ENCODE measurements around the gene ENOSF1. TPM values are rescaled to one million over a fixed set of nuclear protein-coding genes. Genes with fewer than 3 reads are reported as not detected.

Gene ENOSF1
- total RNA-seq, 4 donors from 2014 or later, result 77.6 to 191 (median 132) TPM

DNA sequence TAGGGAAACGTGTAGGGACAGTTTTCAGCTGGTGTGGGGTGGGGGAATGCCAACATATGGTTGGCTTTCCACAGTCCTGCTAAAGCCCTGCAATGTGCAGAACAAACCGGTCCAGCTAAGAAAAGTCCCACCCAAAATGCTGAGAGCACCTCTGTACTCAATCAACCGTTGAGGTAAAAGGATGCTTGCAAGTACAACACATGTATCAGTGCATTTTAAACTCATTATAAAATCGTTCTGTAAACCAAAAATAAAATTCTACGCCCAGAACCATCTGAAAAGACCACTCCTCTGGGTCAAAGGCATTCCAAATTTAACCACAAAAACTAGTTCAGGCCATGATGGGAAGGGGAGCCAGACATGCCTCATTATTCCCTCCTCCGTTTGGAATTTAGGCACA, 57.0 kb downstream of the ENOSF1 start:
- TF ChIP-seq POLR2A (IDR thresholded peaks at IDR 0.05), result no peak
- TF ChIP-seq, protein P1, sequence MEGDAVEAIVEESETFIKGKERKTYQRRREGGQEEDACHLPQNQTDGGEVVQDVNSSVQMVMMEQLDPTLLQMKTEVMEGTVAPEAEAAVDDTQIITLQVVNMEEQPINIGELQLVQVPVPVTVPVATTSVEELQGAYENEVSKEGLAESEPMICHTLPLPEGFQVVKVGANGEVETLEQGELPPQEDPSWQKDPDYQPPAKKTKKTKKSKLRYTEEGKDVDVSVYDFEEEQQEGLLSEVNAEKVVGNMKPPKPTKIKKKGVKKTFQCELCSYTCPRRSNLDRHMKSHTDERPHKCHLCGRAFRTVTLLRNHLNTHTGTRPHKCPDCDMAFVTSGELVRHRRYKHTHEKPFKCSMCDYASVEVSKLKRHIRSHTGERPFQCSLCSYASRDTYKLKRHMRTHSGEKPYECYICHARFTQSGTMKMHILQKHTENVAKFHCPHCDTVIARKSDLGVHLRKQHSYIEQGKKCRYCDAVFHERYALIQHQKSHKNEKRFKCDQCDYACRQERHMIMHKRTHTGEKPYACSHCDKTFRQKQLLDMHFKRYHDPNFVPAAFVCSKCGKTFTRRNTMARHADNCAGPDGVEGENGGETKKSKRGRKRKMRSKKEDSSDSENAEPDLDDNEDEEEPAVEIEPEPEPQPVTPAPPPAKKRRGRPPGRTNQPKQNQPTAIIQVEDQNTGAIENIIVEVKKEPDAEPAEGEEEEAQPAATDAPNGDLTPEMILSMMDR (IDR thresholded peaks at IDR 0.05), result no peak
- no peaks in the 10 kb centered on the region for H3K36me3 ChIP-seq
- H3K27me3 ChIP-seq, result no peaks in the 10 kb centered on the region
- H3K4me1 ChIP-seq, result peaks cover 0 to 6% (median 3%) of the 10 kb centered on the region in 4 donors
- H3K4me3 ChIP-seq, result no peak overlapping the region
- no peak overlapping the region for H3K27ac ChIP-seq
- no peaks in the 10 kb centered on the region for H3K9me3 ChIP-seq
- no peak for DNase-seq

DNA sequence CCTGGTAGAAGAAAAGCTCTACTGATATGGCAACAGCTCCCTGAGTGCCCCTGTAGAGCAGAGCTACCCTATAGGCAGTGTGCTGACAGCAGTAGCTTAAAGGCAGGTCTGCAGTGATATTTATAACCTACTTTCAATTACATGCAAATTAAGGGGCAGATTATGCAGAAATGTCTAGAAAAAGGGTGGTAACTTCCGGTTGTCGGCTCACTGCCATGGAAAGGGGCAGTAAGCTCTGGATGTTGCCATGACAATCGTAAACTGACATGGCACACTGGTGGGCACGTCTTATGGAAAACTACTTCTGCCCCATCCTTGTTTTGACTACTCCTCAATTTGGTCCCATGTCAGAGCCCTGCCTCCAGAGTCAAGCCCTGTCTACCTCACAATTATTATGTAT, 57.8 kb downstream of the ENOSF1 start:
- H3K36me3 ChIP-seq, result no peaks in the 10 kb centered on the region
- H3K27me3 ChIP-seq, result no peaks in the 10 kb centered on the region
- no peak overlapping the region for H3K4me3 ChIP-seq
- TF ChIP-seq, protein P1 (IDR thresholded peaks at IDR 0.05), result no peak
- no peak for TF ChIP-seq POLR2A (IDR thresholded peaks at IDR 0.05)
- H3K27ac ChIP-seq, result no peak overlapping the region
- peaks cover 0 to 6% (median 3%) of the 10 kb centered on the region in 4 donors for H3K4me1 ChIP-seq
- DNase-seq, result no peak
- no peaks in the 10 kb centered on the region for H3K9me3 ChIP-seq

DNA sequence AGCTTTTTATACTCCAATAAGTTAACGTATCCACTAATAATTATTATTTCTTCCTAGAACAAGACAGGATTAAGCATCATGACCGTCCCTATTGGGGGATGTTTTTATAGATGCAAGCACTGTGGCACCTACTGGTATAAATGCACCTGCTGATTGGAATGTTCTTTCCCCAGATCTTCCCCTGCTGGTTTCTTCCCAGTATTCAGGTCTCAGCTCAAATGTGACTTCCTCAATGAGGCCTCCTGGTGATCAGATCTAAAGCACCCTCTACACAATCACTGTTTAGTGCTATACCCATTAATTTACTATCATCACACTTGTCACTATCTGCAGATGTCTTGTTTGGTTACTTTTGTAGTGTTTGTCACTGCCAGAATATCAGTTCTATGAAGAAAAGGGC, 58.9 kb downstream of the ENOSF1 start:
- TF ChIP-seq POLR2A (IDR thresholded peaks at IDR 0.05), result no peak
- TF ChIP-seq, protein P1 (IDR thresholded peaks at IDR 0.05), result no peak
- H3K4me1 ChIP-seq, result peaks cover 0 to 2% (median under 1%) of the 10 kb centered on the region in 4 donors
- H3K27me3 ChIP-seq, result no peaks in the 10 kb centered on the region
- H3K4me3 ChIP-seq, result no peak overlapping the region
- no peaks in the 10 kb centered on the region for H3K9me3 ChIP-seq
- DNase-seq, result no peak
- no peaks in the 10 kb centered on the region for H3K36me3 ChIP-seq
- H3K27ac ChIP-seq, result no peak overlapping the region

DNA sequence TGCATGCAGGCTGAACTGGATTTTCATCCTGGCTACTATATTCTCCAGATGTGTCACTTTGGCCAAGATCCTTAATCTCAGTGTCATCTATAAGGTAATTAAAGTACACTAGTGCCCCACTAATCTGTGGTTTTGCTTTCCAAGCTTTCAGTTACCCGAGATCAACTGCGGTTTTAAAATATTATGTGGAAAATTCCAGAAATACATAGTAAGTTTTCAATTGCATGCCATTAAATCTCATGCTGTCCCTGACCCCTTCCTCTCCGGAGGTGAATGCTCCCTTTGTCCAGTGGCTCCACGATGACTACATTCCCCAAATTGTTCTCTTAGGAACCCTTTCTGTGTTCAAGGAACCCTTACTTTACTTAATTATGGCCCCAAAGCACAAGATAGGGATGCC, 60.3 kb downstream of the ENOSF1 start:
- no peak overlapping the region for H3K4me3 ChIP-seq

DNA sequence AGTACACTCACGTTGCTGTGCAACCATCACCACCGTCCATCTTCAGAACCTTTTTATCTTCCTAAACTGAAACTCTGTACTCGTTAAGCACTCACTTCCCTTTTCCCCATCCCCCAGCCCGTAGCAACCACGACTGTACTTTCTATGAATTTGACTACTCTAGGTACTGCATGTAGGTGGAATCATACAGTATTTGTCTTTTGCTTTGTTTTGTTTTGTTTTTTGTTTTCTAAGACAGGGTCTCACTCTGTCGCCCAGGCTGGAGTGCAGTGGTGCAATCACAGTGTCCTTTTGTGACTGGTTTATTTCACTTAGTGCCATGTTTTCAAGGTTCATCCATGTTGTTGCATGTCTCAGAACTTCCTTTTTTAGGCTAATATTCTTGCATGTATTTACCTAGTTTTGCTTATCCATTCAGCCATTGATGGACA, 62.0 kb downstream of the ENOSF1 start:
- no peaks in the 10 kb centered on the region for H3K36me3 ChIP-seq
- TF ChIP-seq, protein P1 (IDR thresholded peaks at IDR 0.05), result no peak
- no peak for TF ChIP-seq POLR2A (IDR thresholded peaks at IDR 0.05)
- no peak overlapping the region for H3K4me3 ChIP-seq
- no peak for DNase-seq
- no peaks in the 10 kb centered on the region for H3K27me3 ChIP-seq
- H3K27ac ChIP-seq, result no peak overlapping the region
- H3K9me3 ChIP-seq, result no peaks in the 10 kb centered on the region
- no peaks in the 10 kb centered on the region for H3K4me1 ChIP-seq

More for the DNA sequence above, 60.3 kb downstream of the ENOSF1 start:
- Histone ChIP-seq H3K27me3 (no peaks in the 10 kb centered on the region), H3K9me3 (no peaks in the 10 kb centered on the region), H3K36me3 (no peaks in the 10 kb centered on the region), H3K27ac (no peak overlapping the region), H3K4me1 (no peaks in the 10 kb centered on the region)
- TF ChIP-seq POLR2A (IDR thresholded peaks at IDR 0.05), result no peak
- TF ChIP-seq, protein P1 (IDR thresholded peaks at IDR 0.05), result no peak
- DNase-seq, result no peak

DNA sequence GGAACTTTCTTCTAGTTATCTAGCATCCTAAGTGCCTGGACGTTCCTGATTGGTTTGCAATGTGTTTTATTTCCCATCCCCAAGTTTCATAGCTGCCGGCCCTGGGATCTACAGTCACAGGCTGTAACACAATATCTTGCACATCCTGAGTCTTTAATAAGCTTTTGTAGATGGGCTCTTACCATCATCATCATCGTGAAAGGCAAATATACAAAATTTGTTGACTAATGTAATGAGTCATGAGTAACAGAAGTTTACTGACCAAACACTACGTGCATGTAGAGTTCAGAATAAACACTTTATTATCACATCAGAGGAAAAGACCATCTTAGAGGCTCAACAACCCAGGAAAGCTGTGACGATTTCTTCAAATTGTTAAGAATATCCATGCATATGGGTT, 63.1 kb downstream of the ENOSF1 start:
- no peaks in the 10 kb centered on the region for H3K9me3 ChIP-seq
- H3K27ac ChIP-seq, result no peak overlapping the region
- no peak for TF ChIP-seq POLR2A (IDR thresholded peaks at IDR 0.05)
- TF ChIP-seq, protein P1 (IDR thresholded peaks at IDR 0.05), result no peak
- no peak overlapping the region for H3K4me3 ChIP-seq
- no peaks in the 10 kb centered on the region for H3K36me3 ChIP-seq
- H3K27me3 ChIP-seq, result no peaks in the 10 kb centered on the region
- no peak for DNase-seq
- no peaks in the 10 kb centered on the region for H3K4me1 ChIP-seq

All from Peyer's patch (tissue), 4 donors.